GM12875 (cell line): ENCODE data around the gene SLC25A21.

ENCODE experiments used
- H3K4me3 ChIP-seq: one replicate; pipeline ENCODE4 v1.5.1; 2011; ENCODE audit warnings: low read depth, low read length, control low read depth
- CTCF ChIP-seq: IDR thresholded peaks from 2 replicates; pipeline ENCODE4 v1.5.1; 2011; ENCODE audit warnings: low read depth, mild to moderate bottlenecking, control low read depth, inconsistent platforms, low read length, moderate library complexity, borderline replicate concordance; ENCODE audit not compliant: insufficient read depth

Gene SLC25A21

GRCh38 chr14:36738269-36738668, 434.1 kb downstream of the SLC25A21 start:
- no peak for TF ChIP-seq CTCF

GRCh38 chr14:36726128-36726527, 446.3 kb downstream of the SLC25A21 start:
- no peak overlapping the region for H3K4me3 ChIP-seq
- TF ChIP-seq CTCF: no peak

More at GRCh38 chr14:36738269-36738668, 434.1 kb downstream of the SLC25A21 start:
- no peak overlapping the region for H3K4me3 ChIP-seq

- H3K4me3 ChIP-seq: no peak overlapping the region
- no peak for TF ChIP-seq CTCF
Measured at GRCh38 chr14:36724162-36724561, 448.2 kb downstream of the SLC25A21 start.

GRCh38 chr14:36723530-36723929, 448.9 kb downstream of the SLC25A21 start:
- H3K4me3 ChIP-seq: no peak overlapping the region
- no peak for TF ChIP-seq CTCF

- no peak overlapping the region for H3K4me3 ChIP-seq
- TF ChIP-seq CTCF: no peak
Measured at GRCh38 chr14:36721877-36722276, 450.5 kb downstream of the SLC25A21 start.

GRCh38 chr14:36720657-36721056, 451.7 kb downstream of the SLC25A21 start:
- no peak overlapping the region for H3K4me3 ChIP-seq
- TF ChIP-seq CTCF: no peak

- no peak for TF ChIP-seq CTCF
- no peak overlapping the region for H3K4me3 ChIP-seq
Measured at GRCh38 chr14:36719823-36720222, 452.6 kb downstream of the SLC25A21 start.
